ACHN (cell line): ENCODE results near the gene ERC2.

Experiments
- DNase-seq: peaks from one replicate; pipeline ENCODE4 v3.0.0-alpha.2; 2015
- in situ Hi-C: cut with HindIII; loops from 2 replicates; pipeline ENCODE4 v1.10.0; 2017; ENCODE audit warnings: low sequenced_read_pairs, low pct_ligation_motif_present, low pct_unique_long_range_greater_than_20kb

Gene ERC2

GRCh38 chr3:56383092-56383491 lies 85.2 kb downstream of the ERC2 start:
- no peak for DNase-seq
- in situ Hi-C loops: no loop called here

- DNase-seq: no peak
- in situ Hi-C loops: no loop called here
These were observed 88.5 kb downstream of the ERC2 start for GRCh38 chr3:56379723-56380287.

- no peak for DNase-seq
- in situ Hi-C loops: no loop called here
These were observed 92.6 kb downstream of the ERC2 start for GRCh38 chr3:56375654-56376053.

GRCh38 chr3:56373386-56373785 lies 94.9 kb downstream of the ERC2 start:
- in situ Hi-C loops: no loop called here

GRCh38 chr3:56370991-56371775 lies 97.1 kb downstream of the ERC2 start:
- in situ Hi-C loops: no loop called here
- no peak for DNase-seq

More at GRCh38 chr3:56373386-56373785, 94.9 kb downstream of the ERC2 start:
- DNase-seq: no peak

GRCh38 chr3:56369914-56370313 lies 98.4 kb downstream of the ERC2 start:
- DNase-seq: no peak
- in situ Hi-C loops: no loop called here

- DNase-seq: no peak
- in situ Hi-C loops: no loop called here
These were observed 99.4 kb downstream of the ERC2 start for GRCh38 chr3:56368846-56369245.

- DNase-seq: no peak
These were observed 101.6 kb downstream of the ERC2 start for GRCh38 chr3:56366641-56367162.

GRCh38 chr3:56365905-56366640 lies 102.2 kb downstream of the ERC2 start:
- no peak for DNase-seq
- in situ Hi-C loops: no loop called here

More at GRCh38 chr3:56366641-56367162, 101.6 kb downstream of the ERC2 start:
- in situ Hi-C loops: no loop called here

- DNase-seq: no peak
- in situ Hi-C loops: no loop called here
These were observed 103.6 kb downstream of the ERC2 start for GRCh38 chr3:56364665-56365064.

- DNase-seq: no peak
- in situ Hi-C loops: no loop called here
These were observed 104.5 kb downstream of the ERC2 start for GRCh38 chr3:56363720-56364119.

- in situ Hi-C loops: no loop called here
These were observed 106.5 kb downstream of the ERC2 start for GRCh38 chr3:56361731-56362130.

GRCh38 chr3:56357266-56357665 lies 111.0 kb downstream of the ERC2 start:
- in situ Hi-C loops: no loop called here
- DNase-seq: peak; percentile 25

More at GRCh38 chr3:56361731-56362130, 106.5 kb downstream of the ERC2 start:
- DNase-seq: no peak

GRCh38 chr3:56356808-56357207 lies 111.5 kb downstream of the ERC2 start:
- in situ Hi-C loops: no loop called here
- DNase-seq: no peak

- in situ Hi-C loops: no loop called here
- DNase-seq: no peak
These were observed 112.6 kb downstream of the ERC2 start for GRCh38 chr3:56355570-56356185.

- in situ Hi-C loops: no loop called here
- no peak for DNase-seq
These were observed 116.7 kb downstream of the ERC2 start for GRCh38 chr3:56351537-56351936.

GRCh38 chr3:56347219-56347871 lies 120.9 kb downstream of the ERC2 start:
- in situ Hi-C loops: no loop called here
- peak; percentile 43 for DNase-seq

- in situ Hi-C loops: no loop called here
- no peak for DNase-seq
These were observed 125.8 kb downstream of the ERC2 start for GRCh38 chr3:56342475-56342874.
